Measurements from ENCODE around the gene MUS81.
A peak's percentile ranks its signal among the peaks of the same experiment; 100 is the strongest.

MUS81 gene

GRCh38 chr11:65871811-65872548 is 11.7 kb downstream of the MUS81 start:
- FAIRE-seq (no peak), DNase-seq (ENCODE audit: low spot score) (peak; percentile 35)

- FAIRE-seq: no peak
- DNase-seq (ENCODE audit: low spot score): peak; percentile 44
Observed at GRCh38 chr11:65872586-65873317, 12.5 kb downstream of the MUS81 start, which contains the start of gene EFEMP2. EFEMP2 (minus strand) TSS chr11:65872800; CDS start chr11:65872354, 446 bp downstream.

- peak; percentile 95 for DNase-seq (ENCODE audit: low spot score)
Observed at GRCh38 chr11:65873318-65874156, 13.3 kb downstream of the MUS81 start.

GRCh38 chr11:65879617-65880016 is 19.4 kb downstream of the MUS81 start, which contains the start of gene CTSW:
CTSW (plus strand) TSS chr11:65879837; CDS start chr11:65879855, 18 bp downstream.
- no peak for DNase-seq (ENCODE audit: low spot score)
- FAIRE-seq: no peak

More at GRCh38 chr11:65873318-65874156, 13.3 kb downstream of the MUS81 start:
- peak; percentile 98 for FAIRE-seq

- DNase-seq (ENCODE audit: low spot score) (no peak), FAIRE-seq (no peak)
Observed at GRCh38 chr11:65880027-65880426, 19.8 kb downstream of the MUS81 start.

- DNase-seq (ENCODE audit: low spot score): no peak
- no peak for FAIRE-seq
Observed at GRCh38 chr11:65880844-65881421, 20.7 kb downstream of the MUS81 start.

GRCh38 chr11:65882120-65883057 is 22.2 kb downstream of the MUS81 start:
- peak; percentile 27 for FAIRE-seq
- DNase-seq (ENCODE audit: low spot score): no peak

- FAIRE-seq: no peak
- no peak for DNase-seq (ENCODE audit: low spot score)
Observed at GRCh38 chr11:65883058-65883761, 23.0 kb downstream of the MUS81 start.

GRCh38 chr11:65883786-65884715 is 23.8 kb downstream of the MUS81 start:
- DNase-seq (ENCODE audit: low spot score) (no peak), FAIRE-seq (no peak)

GRCh38 chr11:65884716-65885092 is 24.5 kb downstream of the MUS81 start:
- DNase-seq (ENCODE audit: low spot score) (peak; percentile 87), FAIRE-seq (peak; percentile 66)

GRCh38 chr11:65885231-65885630 is 25.0 kb downstream of the MUS81 start:
- DNase-seq (ENCODE audit: low spot score) (no peak), FAIRE-seq (no peak)

GRCh38 chr11:65885808-65886536 is 25.7 kb downstream of the MUS81 start:
- no peak for DNase-seq (ENCODE audit: low spot score)
- FAIRE-seq: no peak

- no peak for FAIRE-seq
- DNase-seq (ENCODE audit: low spot score): no peak
Observed at GRCh38 chr11:65886826-65887722, 26.8 kb downstream of the MUS81 start.

- FAIRE-seq (no peak), DNase-seq (ENCODE audit: low spot score) (peak; percentile 30)
Observed at GRCh38 chr11:65887723-65888162, 27.5 kb downstream of the MUS81 start.

GRCh38 chr11:65888163-65888814 is 28.1 kb downstream of the MUS81 start, which contains the start of gene FIBP:
FIBP (minus strand) TSS chr11:65888471; CDS start chr11:65888418, 53 bp downstream.
- DNase-seq (ENCODE audit: low spot score) (peak; percentile 98), FAIRE-seq (peak; percentile 20)

Measured in urothelium cell line (cell line).